Testis (tissue), 2 donors: ENCODE data around the gene SDK2.

Experiments
- POLR2A ChIP-seq: fragments of 450-650 bp; IDR thresholded peaks from one replicate; pipeline ENCODE4 v1.6.1; 2017; ENCODE audit warnings: antibody characterized with exemption, mild to moderate bottlenecking, moderate library complexity
- TF ChIP-seq, protein P1 (sequence below), 3 experiments: fragments of 450-650 bp in 2 of 3; fragments of 200-600 bp in 1 of 3; sonication (generic) in 1 of 3; IDR thresholded peaks; one replicate each; pipeline ENCODE4 v1.5.1; 2016 to 2019; ENCODE audit warnings: antibody characterized with exemption in 3 of 3, mild to moderate bottlenecking in 2 of 3, moderate library complexity in 1 of 3

GRCh38 chr17:73550556-73550955 is 93.7 kb downstream of the SDK2 start:
- TF ChIP-seq, protein P1, sequence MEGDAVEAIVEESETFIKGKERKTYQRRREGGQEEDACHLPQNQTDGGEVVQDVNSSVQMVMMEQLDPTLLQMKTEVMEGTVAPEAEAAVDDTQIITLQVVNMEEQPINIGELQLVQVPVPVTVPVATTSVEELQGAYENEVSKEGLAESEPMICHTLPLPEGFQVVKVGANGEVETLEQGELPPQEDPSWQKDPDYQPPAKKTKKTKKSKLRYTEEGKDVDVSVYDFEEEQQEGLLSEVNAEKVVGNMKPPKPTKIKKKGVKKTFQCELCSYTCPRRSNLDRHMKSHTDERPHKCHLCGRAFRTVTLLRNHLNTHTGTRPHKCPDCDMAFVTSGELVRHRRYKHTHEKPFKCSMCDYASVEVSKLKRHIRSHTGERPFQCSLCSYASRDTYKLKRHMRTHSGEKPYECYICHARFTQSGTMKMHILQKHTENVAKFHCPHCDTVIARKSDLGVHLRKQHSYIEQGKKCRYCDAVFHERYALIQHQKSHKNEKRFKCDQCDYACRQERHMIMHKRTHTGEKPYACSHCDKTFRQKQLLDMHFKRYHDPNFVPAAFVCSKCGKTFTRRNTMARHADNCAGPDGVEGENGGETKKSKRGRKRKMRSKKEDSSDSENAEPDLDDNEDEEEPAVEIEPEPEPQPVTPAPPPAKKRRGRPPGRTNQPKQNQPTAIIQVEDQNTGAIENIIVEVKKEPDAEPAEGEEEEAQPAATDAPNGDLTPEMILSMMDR (IDR thresholded peaks at IDR 0.05) = no peak
- TF ChIP-seq POLR2A = no peak
